ENCODE measurements around the gene KYNU. TPM values are rescaled to one million over a fixed set of nuclear protein-coding genes. Genes with fewer than 3 reads are reported as not detected.
A peak's percentile ranks its signal among the peaks of the same experiment; 100 is the strongest.

The KYNU gene
- total and polyA plus RNA-seq, 7 donors = 0.10 to 0.69 (median 0.40) TPM

DNA sequence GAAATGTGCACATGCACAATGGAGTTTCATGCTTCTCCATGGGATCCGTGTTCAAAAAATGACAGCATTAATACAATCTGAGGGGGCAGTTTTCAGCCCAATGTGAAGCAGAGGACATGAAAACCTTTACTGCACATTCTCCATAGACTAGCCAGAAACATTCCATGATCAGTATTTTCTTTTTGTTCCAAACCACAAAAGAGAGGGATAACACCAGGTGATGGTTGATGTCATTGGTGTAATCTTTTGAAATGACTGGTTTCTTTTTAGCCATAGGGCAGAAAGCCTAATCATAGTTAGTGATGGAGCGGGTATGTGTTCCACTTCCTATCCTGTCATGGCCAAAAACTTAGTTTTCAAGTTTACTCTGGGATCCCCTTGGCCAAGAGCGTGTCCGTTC lies 1.8 kb upstream of the KYNU start:
- 45 to 73% (median 49%) methylated on average over 4 of the region's 4 CpGs for WGBS, 3 donors
- Histone ChIP-seq H3K27ac (no peak overlapping the region), H3K4me1 (no peaks in the 10 kb centered on the region), H3K27me3 (ENCODE audit: insufficient read depth in 3 of 3, low read length in 2 of 3) (no peaks in the 10 kb centered on the region), H3K4me3 (no peak overlapping the region), H3K9me3 (no peaks in the 10 kb centered on the region), H3K36me3 (ENCODE audit: insufficient read depth in 1 of 2, low read depth in 1 of 2) (no peaks in the 10 kb centered on the region)
- TF ChIP-seq, protein P1, sequence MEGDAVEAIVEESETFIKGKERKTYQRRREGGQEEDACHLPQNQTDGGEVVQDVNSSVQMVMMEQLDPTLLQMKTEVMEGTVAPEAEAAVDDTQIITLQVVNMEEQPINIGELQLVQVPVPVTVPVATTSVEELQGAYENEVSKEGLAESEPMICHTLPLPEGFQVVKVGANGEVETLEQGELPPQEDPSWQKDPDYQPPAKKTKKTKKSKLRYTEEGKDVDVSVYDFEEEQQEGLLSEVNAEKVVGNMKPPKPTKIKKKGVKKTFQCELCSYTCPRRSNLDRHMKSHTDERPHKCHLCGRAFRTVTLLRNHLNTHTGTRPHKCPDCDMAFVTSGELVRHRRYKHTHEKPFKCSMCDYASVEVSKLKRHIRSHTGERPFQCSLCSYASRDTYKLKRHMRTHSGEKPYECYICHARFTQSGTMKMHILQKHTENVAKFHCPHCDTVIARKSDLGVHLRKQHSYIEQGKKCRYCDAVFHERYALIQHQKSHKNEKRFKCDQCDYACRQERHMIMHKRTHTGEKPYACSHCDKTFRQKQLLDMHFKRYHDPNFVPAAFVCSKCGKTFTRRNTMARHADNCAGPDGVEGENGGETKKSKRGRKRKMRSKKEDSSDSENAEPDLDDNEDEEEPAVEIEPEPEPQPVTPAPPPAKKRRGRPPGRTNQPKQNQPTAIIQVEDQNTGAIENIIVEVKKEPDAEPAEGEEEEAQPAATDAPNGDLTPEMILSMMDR (IDR thresholded peaks at IDR 0.05) = no peak
- no peak for ATAC-seq
- DNase-seq = no peak
- intact Hi-C loops (cut with DNase I) = no loop called here

GRCh38 chr2:142876423-142876822 lies 1.0 kb upstream of the KYNU start:
- DNase-seq (no peak), ATAC-seq (no peak)
- H3K9me3 ChIP-seq = no peaks in the 10 kb centered on the region
- TF ChIP-seq, protein P1 (IDR thresholded peaks at IDR 0.05) = no peak
- intact Hi-C loops (cut with DNase I) = no loop called here
- no peak overlapping the region for H3K27ac ChIP-seq
- no peaks in the 10 kb centered on the region for H3K36me3 ChIP-seq (ENCODE audit: insufficient read depth in 1 of 2, low read depth in 1 of 2)
- 70 to 74% (median 74%) methylated on average over 2 of the region's 2 CpGs for WGBS, 3 donors
- H3K27me3 ChIP-seq (ENCODE audit: insufficient read depth in 3 of 3, low read length in 2 of 3) = no peaks in the 10 kb centered on the region
- H3K4me1 ChIP-seq = no peaks in the 10 kb centered on the region
- H3K4me3 ChIP-seq = no peak overlapping the region

GRCh38 chr2:142878031-142878678 lies 691 bp downstream of the KYNU start:
- Histone ChIP-seq H3K4me3 (peak overlapping the region; percentile 19), H3K27ac (no peak overlapping the region)
- 71 to 73% (median 72%) methylated on average over 6 of the region's 6 CpGs for WGBS, 3 donors

DNA sequence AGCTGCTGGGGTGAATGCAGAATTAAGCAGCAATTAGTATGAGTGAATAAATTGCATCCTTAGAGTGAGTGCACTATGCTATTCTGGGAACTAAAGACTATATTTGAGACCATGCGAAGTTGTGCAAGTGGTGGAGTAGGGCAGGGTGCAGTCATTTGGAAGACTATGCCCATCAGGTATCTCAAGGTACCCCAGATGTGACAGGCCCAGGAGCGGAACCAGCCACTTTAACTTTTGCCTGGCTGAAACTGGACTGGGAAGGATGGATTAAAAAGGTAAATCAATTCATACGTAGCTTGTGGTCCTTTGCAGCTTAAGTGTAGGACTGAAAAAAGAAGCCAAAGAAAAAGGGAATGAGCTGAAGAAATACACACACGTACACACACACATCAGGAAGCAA lies 1.7 kb downstream of the KYNU start:
- ATAC-seq (no peak), DNase-seq (no peak)
- Histone ChIP-seq H3K27me3 (ENCODE audit: insufficient read depth in 3 of 3, low read length in 2 of 3) (no peaks in the 10 kb centered on the region), H3K9me3 (no peaks in the 10 kb centered on the region), H3K4me3 (no peak overlapping the region), H3K4me1 (no peaks in the 10 kb centered on the region), H3K36me3 (ENCODE audit: insufficient read depth in 1 of 2, low read depth in 1 of 2) (no peaks in the 10 kb centered on the region), H3K27ac (no peak overlapping the region)
- intact Hi-C loops (cut with DNase I) = no loop called here
- TF ChIP-seq, protein P1 (IDR thresholded peaks at IDR 0.05) = no peak
- 90 to 95% (median 90%) methylated on average over 4 of the region's 4 CpGs for WGBS, 3 donors

More at GRCh38 chr2:142878031-142878678, 691 bp downstream of the KYNU start:
- Histone ChIP-seq H3K4me1 (no peaks in the 10 kb centered on the region), H3K9me3 (no peaks in the 10 kb centered on the region), H3K36me3 (ENCODE audit: insufficient read depth in 1 of 2, low read depth in 1 of 2) (no peaks in the 10 kb centered on the region), H3K27me3 (ENCODE audit: insufficient read depth in 3 of 3, low read length in 2 of 3) (no peaks in the 10 kb centered on the region)
- DNase-seq (no peak), ATAC-seq (no peak)
- TF ChIP-seq, protein P1 (IDR thresholded peaks at IDR 0.05) = no peak
- intact Hi-C loops (cut with DNase I) = no loop called here

- no peak for ATAC-seq
- Histone ChIP-seq H3K9me3 (no peaks in the 10 kb centered on the region), H3K27me3 (ENCODE audit: insufficient read depth in 3 of 3, low read length in 2 of 3) (no peaks in the 10 kb centered on the region), H3K4me3 (no peak overlapping the region), H3K36me3 (ENCODE audit: insufficient read depth in 1 of 2, low read depth in 1 of 2) (no peaks in the 10 kb centered on the region), H3K4me1 (no peaks in the 10 kb centered on the region), H3K27ac (no peak overlapping the region)
- intact Hi-C loops (cut with DNase I) = no loop called here
- no peak for DNase-seq
- TF ChIP-seq, protein P1 (IDR thresholded peaks at IDR 0.05) = no peak
Observed at GRCh38 chr2:142880279-142880678, 2.8 kb downstream of the KYNU start.
